Upper lobe of left lung (tissue), 6 donors: Measurements from ENCODE around the gene ATG7. TPM values are rescaled to one million over a fixed set of nuclear protein-coding genes. Genes with fewer than 3 reads are reported as not detected.

Experiments
- ATAC-seq, 2 donors: fragments of 200-7000 bp; cut with Tn5 transposase; one replicate each; pipeline ENCODE4 v1.9.1; 2022; ENCODE audit warnings: mild to moderate bottlenecking in 2 of 2, moderate library complexity in 2 of 2; ENCODE audit not compliant: low FRiP score in 2 of 2
- DNase-seq, 2 donors: peaks; one replicate each; pipeline ENCODE4 v3.0.0-alpha.2; 2019 to 2020
- H3K27ac ChIP-seq, 4 donors: fragments of 200-600 bp; sonication (generic); one replicate each; pipeline ENCODE4 v1.5.1; 2016 to 2019
- H3K27me3 ChIP-seq, 4 donors: fragments of 200-600 bp; sonication (generic); one replicate each; pipeline ENCODE4 v1.5.1; 2017 to 2019
- H3K36me3 ChIP-seq, 4 donors: fragments of 200-600 bp; sonication (generic); one replicate each; pipeline ENCODE4 v1.5.1; 2016 to 2019
- H3K4me1 ChIP-seq, 4 donors: fragments of 200-600 bp; sonication (generic); one replicate each; pipeline ENCODE4 v1.5.1; 2018 to 2019
- H3K4me3 ChIP-seq, 4 donors: fragments of 200-600 bp; sonication (generic); one replicate each; pipeline ENCODE4 v1.5.1; 2017 to 2019; ENCODE audit warnings: mild to moderate bottlenecking in 2 of 4, moderate library complexity in 1 of 4
- H3K9me3 ChIP-seq, 4 donors: fragments of 200-600 bp; sonication (generic); one replicate each; pipeline ENCODE4 v1.5.1; 2018 to 2019
- CTCF ChIP-seq, 6 experiments: fragments of 450-650 bp in 4 of 6; fragments of 200-600 bp in 2 of 6; sonication (generic) in 2 of 6; IDR thresholded peaks; one replicate each; pipeline ENCODE4 v1.5.1; 2016 to 2019; ENCODE audit warnings: antibody characterized with exemption in 6 of 6
- EP300 ChIP-seq, 4 donors: sonication (generic); formaldehyde crosslinking; IDR thresholded peaks; one replicate each; pipeline ENCODE4 v1.5.1; 2017; ENCODE audit warnings: antibody characterized with exemption in 4 of 4, control low read depth in 2 of 4
- POLR2A ChIP-seq, 4 donors: fragments of 450-650 bp; IDR thresholded peaks; one replicate each; pipeline ENCODE4 v1.5.1; 2016 to 2017; ENCODE audit warnings: antibody characterized with exemption in 4 of 4, mild to moderate bottlenecking in 2 of 4
- POLR2AphosphoS5 ChIP-seq, 2 donors: sonication (generic); formaldehyde crosslinking; IDR thresholded peaks; one replicate each; pipeline ENCODE4 v1.5.1; 2017; ENCODE audit warnings: antibody characterized with exemption in 2 of 2
- WGBS, 2 donors: methylation state at CpG; one replicate each; pipeline ENCODE4 v1.1.5; 2017 to 2018; 5-methylcytosine and 5-hydroxymethylcytosine counted together
- total RNA-seq, 6 donors: library from RNA; depleted of rRNA in 4 of 6; stranded (reverse); fragments of >200 nt in 4 of 6; gene quantifications; one replicate each; pipeline versions ENCODE4 v1.1.0 to v1.2.1, GENCODE V29; 2016 to 2021
- donor health status: DM: no; HTN: no; CAD: no; lungs with moderate emphysema.
- donor health status: DM: no; HTN: yes; CAD: no; lungs with severe emphysema.

Gene ATG7
- total RNA-seq, 6 donors from 2014 or later = 52.4 to 195 (median 74.1) TPM

DNA sequence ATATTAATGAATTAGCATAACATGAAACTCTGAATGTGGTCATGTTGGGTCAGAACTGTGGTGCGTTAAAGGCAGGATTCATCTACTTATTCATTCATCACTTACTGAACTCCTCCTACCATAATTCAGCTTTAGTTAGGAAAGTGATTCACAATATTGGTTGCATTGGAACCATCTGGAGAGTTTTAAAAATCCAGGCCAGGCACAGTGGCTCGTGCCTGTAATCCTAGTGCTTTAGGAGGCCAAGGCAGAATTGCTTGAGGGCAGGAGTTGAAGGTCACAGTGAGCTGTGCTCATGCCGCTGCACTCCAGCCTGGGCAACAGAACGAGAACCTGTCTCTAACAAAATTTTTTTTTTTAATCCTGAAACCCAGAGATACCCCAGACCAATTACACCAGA lies 44.2 kb upstream of the ATG7 start:
- TF ChIP-seq POLR2A (IDR thresholded peaks at IDR 0.05) (no peak), CTCF (IDR thresholded peaks at IDR 0.05) (no peak), EP300 (IDR thresholded peaks at IDR 0.05) (no peak), POLR2AphosphoS5 (IDR thresholded peaks at IDR 0.05) (no peak)
- H3K27me3 ChIP-seq = no peaks in the 10 kb centered on the region
- WGBS, 2 donors = 72 to 80% methylated on average over 4 of the region's 4 CpGs
- H3K4me3 ChIP-seq = no peak overlapping the region
- peak overlapping the region in 1 of 4 donors; percentile 6 for H3K27ac ChIP-seq
- ATAC-seq (no peak), DNase-seq (no peak)
- H3K9me3 ChIP-seq = no peaks in the 10 kb centered on the region
- H3K4me1 ChIP-seq = peaks cover 3 to 36% (median 12%) of the 10 kb centered on the region in 4 donors
- no peaks in the 10 kb centered on the region for H3K36me3 ChIP-seq

DNA sequence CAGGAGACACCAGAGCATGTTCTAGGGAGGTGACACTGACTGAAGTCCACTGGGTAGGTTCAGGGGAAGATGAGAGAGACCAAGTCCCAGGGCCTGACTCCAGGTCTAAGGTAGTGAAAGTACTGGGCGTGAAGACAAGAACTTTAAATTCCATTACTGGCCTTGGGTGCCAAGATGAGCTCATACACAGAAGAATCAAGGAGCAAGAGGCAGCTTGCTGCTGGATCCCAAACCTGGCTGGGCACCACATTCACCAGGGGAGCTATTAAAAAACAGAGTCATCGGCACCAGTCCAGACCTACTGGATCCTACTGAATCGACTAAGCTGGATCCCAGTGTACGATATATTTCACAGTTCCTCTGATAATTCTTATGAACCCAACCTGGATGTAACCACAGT lies 42.1 kb upstream of the ATG7 start:
- 86 to 92% methylated on average over 2 to 4 of the region's 4 CpGs for WGBS, 2 donors
- Histone ChIP-seq H3K27me3 (no peaks in the 10 kb centered on the region), H3K27ac (no peak overlapping the region), H3K9me3 (no peaks in the 10 kb centered on the region), H3K36me3 (no peaks in the 10 kb centered on the region), H3K4me3 (no peak overlapping the region), H3K4me1 (peaks cover 2 to 26% (median 11%) of the 10 kb centered on the region in 4 donors)
- TF ChIP-seq POLR2AphosphoS5 (IDR thresholded peaks at IDR 0.05) (no peak), EP300 (IDR thresholded peaks at IDR 0.05) (no peak), CTCF (IDR thresholded peaks at IDR 0.05) (no peak), POLR2A (IDR thresholded peaks at IDR 0.05) (no peak)
- ATAC-seq (no peak), DNase-seq (no peak)

- ATAC-seq (peak in 1 of 2 donors; percentile 39), DNase-seq (no peak)
- Histone ChIP-seq H3K27ac (no peak overlapping the region), H3K4me1 (peaks cover 0 to 22% (median 6%) of the 10 kb centered on the region in 4 donors), H3K36me3 (no peaks in the 10 kb centered on the region), H3K27me3 (no peaks in the 10 kb centered on the region), H3K4me3 (no peak overlapping the region), H3K9me3 (no peaks in the 10 kb centered on the region)
- TF ChIP-seq CTCF (IDR thresholded peaks at IDR 0.05) = no peak
- TF ChIP-seq EP300 (IDR thresholded peaks at IDR 0.05) = no peak
- WGBS, 2 donors = 55 to 58% methylated on average over 3 of the region's 3 CpGs
These were observed 41.4 kb upstream of the ATG7 start for GRCh38 chr3:11230832-11231231.

GRCh38 chr3:11235385-11235784 lies 36.8 kb upstream of the ATG7 start:
- Histone ChIP-seq H3K4me1 (peaks cover 0 to 7% (median 4%) of the 10 kb centered on the region in 4 donors), H3K27me3 (no peaks in the 10 kb centered on the region), H3K9me3 (no peaks in the 10 kb centered on the region), H3K4me3 (no peak overlapping the region), H3K36me3 (no peaks in the 10 kb centered on the region), H3K27ac (no peak overlapping the region)
- ATAC-seq (no peak), DNase-seq (no peak)
- TF ChIP-seq POLR2AphosphoS5 (IDR thresholded peaks at IDR 0.05) (no peak), POLR2A (IDR thresholded peaks at IDR 0.05) (no peak), EP300 (IDR thresholded peaks at IDR 0.05) (no peak)
- 75 to 84% methylated on average over 7 to 8 of the region's 8 CpGs for WGBS, 2 donors

DNA sequence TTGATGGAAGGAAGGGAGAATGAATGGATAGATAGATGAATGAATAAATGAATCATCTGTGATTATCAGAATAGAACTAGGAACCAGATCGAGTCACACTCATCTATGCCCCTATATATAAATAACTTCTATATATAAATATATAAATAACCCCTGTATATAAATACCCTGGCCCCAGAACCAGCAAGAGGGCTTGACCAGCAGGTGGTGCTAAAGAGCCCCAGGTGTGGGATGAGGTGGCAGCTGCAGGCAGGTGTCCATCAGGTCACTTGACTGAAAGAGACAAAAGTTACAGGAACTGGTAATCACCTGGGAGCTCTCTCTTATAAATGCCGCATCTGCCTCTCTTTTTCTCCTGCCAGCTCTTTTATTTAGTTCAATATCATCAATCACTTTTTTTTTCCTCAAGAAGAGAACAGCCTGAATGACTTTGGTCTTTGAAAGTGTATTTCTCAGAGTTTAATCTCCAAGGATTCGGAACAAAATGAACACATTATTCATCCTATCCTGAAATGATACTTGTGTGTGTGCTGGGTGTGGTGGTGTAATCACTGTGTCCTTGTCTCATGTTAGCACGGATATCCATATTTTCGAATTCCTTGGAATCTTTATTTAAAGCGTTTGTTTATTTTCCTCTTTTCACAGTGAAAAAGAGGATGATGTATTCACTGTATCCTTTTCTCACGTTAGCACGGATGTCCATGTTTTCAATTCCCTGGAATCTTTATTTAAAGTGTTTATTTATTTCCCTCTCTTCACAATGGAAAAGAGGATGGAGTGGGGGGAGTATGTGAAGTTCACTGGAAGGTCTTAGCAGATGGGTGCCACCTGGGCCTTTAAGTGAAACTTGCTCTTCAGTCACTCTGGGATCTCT lies 35.4 kb upstream of the ATG7 start:
- peak; percentile 62 to 67 for ATAC-seq
- DNase-seq = peak in 1 of 2 donors; percentile 70
- H3K9me3 ChIP-seq = no peaks in the 10 kb centered on the region
- peaks cover 0 to 7% (median 4%) of the 10 kb centered on the region in 4 donors for H3K4me1 ChIP-seq
- TF ChIP-seq POLR2A (IDR thresholded peaks at IDR 0.05) = no peak
- peak in 4 of 6 experiments; percentile 31 to 75 (median 52) for TF ChIP-seq CTCF (IDR thresholded peaks at IDR 0.05)
- no peaks in the 10 kb centered on the region for H3K27me3 ChIP-seq
- no peaks in the 10 kb centered on the region for H3K36me3 ChIP-seq
- no peak overlapping the region for H3K4me3 ChIP-seq
- 36% methylated on average over 8 of the region's 8 CpGs for WGBS, 2 donors
- H3K27ac ChIP-seq = no peak overlapping the region
